ENCODE results near the gene DIP2C.
"Not testable (repeated sequence)": the region's sequence is repeated elsewhere in the genome, so short reads cannot be mapped to it uniquely, and the experiment has no call there.

The DIP2C gene

GRCh38 chr10:335151-335800, 354.2 kb downstream of the DIP2C start:
- no peak for DNase-seq

DNA sequence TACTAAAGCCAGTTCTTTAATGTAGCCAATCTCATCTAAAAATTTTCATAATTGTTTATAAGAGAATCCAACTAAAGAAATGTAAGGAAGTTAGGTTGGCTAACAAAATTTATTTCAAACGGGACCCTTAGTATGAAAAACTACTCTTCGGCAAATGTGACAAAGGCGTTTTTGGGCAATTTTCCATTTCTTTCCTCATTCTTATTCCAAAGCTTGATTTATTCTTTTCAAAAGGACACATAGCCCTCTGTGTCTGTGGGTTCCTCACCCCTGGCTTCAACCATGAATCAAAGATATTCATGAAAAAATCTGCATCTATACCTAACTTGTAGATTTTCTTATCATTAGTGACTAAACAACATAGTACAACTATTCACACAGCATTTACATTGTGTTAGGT, 358.3 kb downstream of the DIP2C start:
- no peak for DNase-seq

DNA sequence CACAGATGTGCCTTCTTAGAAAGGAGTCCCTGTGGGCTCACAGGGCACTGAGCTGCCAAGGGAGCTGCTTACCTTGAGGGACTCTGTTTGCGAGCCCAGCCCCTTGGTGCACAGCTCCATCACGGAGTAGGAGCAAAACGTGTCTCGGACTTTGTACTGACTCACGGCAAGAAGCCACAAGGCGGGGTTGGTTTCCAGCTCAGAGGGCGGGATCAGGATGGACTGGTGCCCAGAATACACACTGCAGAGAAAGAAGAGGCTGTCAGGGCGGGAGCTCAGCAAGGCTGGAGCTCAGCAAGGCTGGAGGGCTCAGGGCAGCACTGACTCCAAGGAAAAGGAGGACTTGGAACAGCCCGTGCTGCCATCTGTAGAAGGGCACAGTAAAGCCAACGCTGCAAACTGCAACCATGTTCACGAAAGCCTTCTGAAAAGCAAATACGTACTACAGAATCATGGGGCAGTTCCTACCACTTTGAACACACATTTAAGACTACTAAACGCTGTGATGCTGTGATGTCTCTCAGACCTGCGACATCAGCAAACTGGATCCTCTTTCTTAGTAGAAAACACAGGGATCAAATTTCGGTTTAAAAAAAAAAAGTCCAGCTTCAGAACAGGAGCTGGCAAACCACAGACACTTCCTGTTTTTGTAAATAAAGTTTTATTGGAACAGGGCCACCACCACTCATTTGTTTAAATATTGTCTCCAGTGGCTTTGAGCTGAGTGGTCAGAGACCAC, 359.9 kb downstream of the DIP2C start:
- no peak for DNase-seq

- DNase-seq, result no peak
Measured at GRCh38 chr10:327889-328852, 361.3 kb downstream of the DIP2C start.

DNA sequence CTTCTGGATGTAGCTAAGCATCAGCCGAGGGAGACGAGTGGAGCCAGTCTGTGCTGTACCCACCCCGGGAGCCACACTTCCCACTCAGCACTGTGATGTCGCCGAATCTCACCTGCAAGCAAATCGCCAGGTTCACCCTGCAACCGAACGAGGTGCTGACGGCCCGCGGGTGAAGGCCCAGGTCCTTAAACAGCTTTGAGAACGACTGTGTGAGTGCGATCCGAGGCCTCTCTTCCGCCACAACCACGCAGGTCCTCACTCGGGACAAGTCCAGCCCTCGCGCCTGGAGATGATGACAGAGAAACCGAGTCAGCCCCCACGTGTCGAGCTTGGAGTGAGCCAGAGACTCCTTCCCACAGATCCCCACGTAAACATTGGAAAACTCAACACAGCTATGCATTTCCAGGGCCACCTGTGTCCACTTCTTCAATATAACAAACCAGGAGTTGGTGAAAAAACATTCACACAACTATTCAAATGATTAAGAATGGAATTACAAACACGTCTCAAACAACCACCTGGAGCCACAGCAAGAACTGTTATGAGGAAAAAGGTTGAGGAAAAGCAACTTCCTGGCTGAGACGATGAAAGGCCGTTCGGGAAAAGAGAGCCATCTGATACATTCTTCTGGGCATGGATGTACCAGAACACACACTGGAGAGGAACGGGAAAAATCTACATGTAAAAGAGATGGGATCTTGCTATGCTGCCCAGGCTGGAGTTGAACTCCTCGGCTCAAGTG, 362.4 kb downstream of the DIP2C start:
- no peak for DNase-seq

DNA sequence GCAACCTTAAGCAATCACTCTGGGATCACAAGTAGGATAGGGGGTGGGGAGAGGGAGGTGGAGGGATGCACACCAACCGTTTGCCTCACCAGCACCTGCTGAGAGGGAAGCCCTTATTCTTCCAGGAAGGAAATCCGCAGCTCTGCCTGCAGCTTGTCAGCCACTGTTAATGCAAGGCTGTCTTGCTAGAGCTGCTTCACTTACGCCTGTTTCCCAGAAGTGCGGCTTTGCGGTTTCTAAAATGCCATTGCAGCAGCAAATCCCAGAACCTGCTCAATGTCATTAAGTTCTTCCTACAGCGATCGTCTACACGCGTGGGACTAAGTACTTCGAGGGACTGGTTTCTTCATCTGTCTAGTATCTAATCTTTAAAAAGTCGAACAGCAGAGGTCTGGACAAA, 363.1 kb downstream of the DIP2C start:
- DNase-seq, result no peak

- DNase-seq, result no peak
Measured at GRCh38 chr10:325282-325681, 364.2 kb downstream of the DIP2C start.

DNA sequence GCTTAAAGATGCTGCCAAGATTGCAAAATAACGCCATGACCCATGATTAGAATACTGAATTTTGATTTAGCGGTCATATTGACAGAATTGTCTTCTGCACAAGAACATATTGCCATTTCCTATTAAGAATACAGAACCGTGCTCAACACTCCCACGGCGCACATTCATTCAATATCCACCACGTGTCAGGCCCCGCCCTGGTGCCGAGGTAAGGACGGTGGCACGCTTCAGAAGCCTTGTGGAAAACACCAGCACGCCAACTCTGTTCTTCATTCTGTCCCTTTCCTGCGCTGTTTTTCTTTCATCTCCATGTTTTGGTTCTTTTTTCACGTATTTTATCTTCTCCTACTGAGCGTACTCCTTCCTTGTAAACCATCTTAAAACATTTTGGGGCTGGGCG, 364.9 kb downstream of the DIP2C start:
- DNase-seq, result no peak

GRCh38 chr10:323651-324293, 365.7 kb downstream of the DIP2C start:
- DNase-seq, result no peak

DNA sequence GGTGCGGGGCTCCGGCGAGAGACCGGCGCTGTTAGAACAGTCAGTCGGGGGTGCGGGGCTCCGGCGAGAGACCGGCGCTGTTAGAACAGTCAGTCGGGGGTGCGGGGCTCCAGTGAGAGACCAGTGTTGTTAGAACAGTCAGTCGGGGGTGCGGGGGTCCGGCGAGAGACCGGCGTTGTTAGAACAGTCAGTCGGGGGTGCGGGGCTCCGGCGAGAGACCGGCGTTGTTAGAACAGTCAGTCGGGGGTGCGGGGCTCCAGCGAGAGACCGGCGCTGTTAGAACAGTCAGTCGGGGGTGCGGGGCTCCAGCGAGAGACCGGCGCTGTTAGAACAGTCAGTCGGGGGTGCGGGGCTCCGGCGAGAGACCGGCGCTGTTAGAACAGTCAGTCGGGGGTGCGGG, 366.4 kb downstream of the DIP2C start:
- not testable (repeated sequence) for DNase-seq

DNA sequence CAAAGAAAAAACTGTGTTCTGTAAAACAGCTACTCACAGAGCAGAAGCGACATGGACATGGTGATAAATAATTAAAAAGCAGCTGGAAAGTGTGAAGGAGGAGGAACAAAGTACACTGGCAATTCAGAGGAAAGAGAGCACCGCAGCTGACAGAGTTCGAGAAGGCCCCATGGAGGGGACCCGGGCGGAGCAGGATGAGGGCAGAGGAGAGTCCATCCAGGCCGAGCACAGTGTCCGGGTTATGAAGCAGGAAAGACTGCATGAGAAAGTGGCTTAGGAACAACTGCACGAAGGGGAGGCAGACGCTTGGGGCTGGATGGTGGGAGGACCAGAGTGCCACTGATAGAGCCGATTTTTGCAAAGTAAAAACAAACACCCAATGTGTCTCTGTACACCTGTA, 368.7 kb downstream of the DIP2C start:
- DNase-seq, result no peak

DNA sequence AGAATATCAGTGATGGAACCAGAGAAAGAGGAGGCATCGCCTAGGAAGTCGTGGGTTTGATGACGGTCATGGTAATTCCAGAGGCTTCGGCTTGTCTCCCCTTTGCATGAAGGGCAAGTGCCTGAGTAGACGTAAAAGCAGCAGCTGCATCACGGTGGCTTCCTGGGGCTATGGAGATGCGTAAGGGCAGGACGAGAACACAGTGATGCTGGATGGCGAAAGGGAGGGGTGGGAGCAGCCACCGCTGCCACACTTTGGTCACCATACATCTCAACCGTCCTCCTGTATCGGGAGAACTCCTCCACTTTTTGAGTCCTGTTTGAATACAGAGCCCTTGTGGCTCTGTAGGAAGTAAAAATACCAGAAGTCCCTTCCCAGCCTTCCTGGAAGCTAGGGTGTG, 371.5 kb downstream of the DIP2C start:
- DNase-seq, result no peak

DNA sequence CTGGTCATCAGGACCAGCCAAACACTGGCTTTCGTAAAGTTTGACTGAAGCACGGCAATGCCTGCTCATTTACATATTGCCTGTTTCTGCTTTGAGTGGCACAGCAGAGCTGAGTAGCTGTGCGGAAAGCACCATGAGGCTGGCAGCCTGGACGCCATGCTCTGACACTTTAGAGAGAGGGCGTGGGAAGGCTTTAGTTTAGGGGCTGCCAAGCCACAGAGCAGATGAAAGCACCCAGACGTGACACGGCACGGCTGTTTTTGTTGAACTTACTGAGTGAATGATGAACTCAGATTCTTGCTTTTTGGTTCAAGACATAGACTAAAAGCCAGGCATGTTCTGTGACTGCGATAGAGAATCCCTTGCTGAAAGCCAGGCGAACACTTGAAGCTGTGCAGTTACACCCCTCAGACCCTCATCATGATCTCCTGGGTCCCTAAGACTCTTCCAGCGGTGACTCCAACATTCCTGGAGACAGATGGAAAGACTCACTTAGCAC, 372.1 kb downstream of the DIP2C start:
- DNase-seq, result no peak

GRCh38 chr10:316390-316789, 373.1 kb downstream of the DIP2C start:
- no peak for DNase-seq

DNA sequence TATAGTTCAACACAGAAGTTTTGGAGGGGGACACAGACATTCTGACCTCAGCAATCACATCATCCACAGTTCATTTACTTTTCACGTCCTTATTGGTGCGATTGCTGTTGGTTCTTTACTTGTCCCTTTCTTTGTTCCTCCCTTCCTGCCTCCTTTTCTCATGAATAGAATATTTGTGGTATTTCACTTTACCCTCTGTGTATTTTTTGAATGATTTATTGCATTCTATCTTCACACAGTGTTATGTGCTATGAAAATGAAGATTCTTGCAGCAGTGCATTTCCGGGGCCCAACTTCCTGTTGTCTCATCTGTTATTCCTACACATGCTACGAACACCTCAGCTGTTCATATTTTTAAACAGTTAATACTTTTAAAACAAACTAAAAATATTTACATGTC, 374.6 kb downstream of the DIP2C start:
- DNase-seq, result no peak

DNA sequence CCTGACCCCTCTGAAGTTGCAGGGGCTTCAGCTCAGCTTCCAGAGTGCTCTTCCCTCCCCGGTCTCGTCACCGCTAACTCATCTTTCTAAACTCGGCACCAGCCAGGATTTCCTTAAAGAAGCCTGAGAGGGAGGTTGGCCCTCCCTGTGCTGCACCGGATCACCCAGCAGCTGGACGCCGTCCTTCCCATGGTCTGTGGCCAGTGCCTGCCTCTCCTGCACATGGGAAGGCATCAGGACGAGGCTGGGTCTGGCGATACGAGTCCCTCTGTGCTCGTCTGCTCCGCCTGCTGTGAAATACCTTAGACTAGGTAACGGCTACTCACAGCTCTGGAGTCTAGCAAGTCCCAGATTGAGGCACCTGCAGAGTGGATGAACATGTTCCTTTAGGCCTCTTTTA, 375.1 kb downstream of the DIP2C start:
- DNase-seq, result no peak

GRCh38 chr10:311901-312665, 377.4 kb downstream of the DIP2C start:
- DNase-seq, result no peak

GRCh38 chr10:310976-311639, 378.4 kb downstream of the DIP2C start:
- DNase-seq, result no peak

DNA sequence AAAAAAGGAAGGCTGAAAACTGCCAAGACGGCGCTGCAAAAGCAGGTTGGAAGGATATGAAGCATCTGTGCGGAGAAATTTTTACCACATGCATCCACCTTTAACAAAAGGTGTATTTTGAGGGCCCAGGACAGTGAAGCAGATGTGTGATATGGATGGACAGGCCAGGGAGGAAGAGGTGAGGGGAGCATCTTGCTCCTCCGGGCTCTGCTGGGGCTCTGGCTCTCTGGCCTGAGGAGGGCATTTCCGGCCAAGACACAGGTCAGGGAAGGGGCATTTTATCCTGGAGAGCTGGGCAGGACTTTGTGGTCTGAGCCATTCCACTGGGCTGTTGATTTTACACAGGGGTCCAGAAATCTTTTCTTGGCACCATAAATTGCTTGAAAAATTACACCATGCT, 379.1 kb downstream of the DIP2C start:
- DNase-seq, result no peak

DNA sequence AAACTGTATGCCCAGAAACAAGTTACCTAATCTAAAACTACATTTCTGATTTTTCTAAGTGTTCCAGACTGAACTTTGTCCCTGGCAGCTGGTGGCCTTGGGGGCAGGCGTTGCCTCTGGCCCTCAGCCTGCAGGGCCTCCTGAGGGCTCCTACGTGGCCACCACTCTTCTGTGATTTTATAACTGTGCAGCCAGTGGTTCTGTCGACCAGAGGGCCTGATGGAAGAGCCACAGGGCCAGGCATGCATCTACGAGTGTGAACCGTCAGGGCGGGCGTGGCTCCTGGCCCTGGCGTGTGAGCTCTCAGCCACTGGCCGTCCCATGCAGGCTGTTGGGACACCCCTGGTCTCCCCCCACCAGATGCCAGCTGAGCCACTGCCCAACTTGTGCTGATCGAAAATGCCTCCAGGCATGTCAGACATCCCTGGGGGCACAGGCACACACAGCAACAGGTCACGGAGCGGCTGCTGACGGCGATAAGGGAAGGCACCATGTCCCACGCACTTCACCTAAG, 380.8 kb downstream of the DIP2C start:
- no peak for DNase-seq

GRCh38 chr10:308101-308500, 381.4 kb downstream of the DIP2C start:
- DNase-seq, result no peak
